Muscle of arm (tissue), 14 donors: ENCODE measurements around the gene TBC1D12. TPM values are rescaled to one million over a fixed set of nuclear protein-coding genes. Genes with fewer than 3 reads are reported as not detected.
"Not testable (repeated sequence)": the region's sequence is repeated elsewhere in the genome, so short reads cannot be mapped to it uniquely, and the experiment has no call there.

Experiments
- DNase-seq: peaks from one replicate; pipeline ENCODE4 v3.0.0-alpha.2; 2013
- long read RNA-seq, 11 donors: transcript quantifications; one replicate each; lab custom pipeline, GENCODE V29; 2026
- polyA plus RNA-seq, 12 donors: library from polyadenylated mRNA; unstranded; fragments of 120-200 nt; gene quantifications; one replicate each; pipeline ENCODE4 v1.2.1, GENCODE V29; 2013; ENCODE audit not compliant: insufficient read length in 12 of 12

TBC1D12 gene
- polyA plus RNA-seq = 10 to 100 TPM in 9 of 12 donors, 1 to 10 TPM in 2, not detected in 1; 4.5 to 15.9 (median 11.6) TPM
- long read RNA-seq, donor 1 = 0 reads
- long read RNA-seq, donor 2, full-length matches to known transcripts = 1 of 1 reads
- long read RNA-seq, donor 2, partial matches to known transcripts = 0 of 1 reads
- long read RNA-seq, donor 2, other reads (novel, unspliced or antisense) = 0 of 1 reads
- long read RNA-seq, donor 3, full-length matches to known transcripts = 1 of 1 reads
- long read RNA-seq, donor 3, partial matches to known transcripts = 0 of 1 reads
- long read RNA-seq, donor 3, other reads (novel, unspliced or antisense) = 0 of 1 reads
- long read RNA-seq, donor 4, full-length matches to known transcripts = 1 of 1 reads
- long read RNA-seq, donor 4, partial matches to known transcripts = 0 of 1 reads
- long read RNA-seq, donor 4, other reads (novel, unspliced or antisense) = 0 of 1 reads
- long read RNA-seq, donor 5 = 0 reads
- long read RNA-seq, donor 6, full-length matches to known transcripts = 1 of 1 reads
- long read RNA-seq, donor 6, partial matches to known transcripts = 0 of 1 reads
- long read RNA-seq, donor 6, other reads (novel, unspliced or antisense) = 0 of 1 reads
- long read RNA-seq, donor 7, full-length matches to known transcripts = 2 of 2 reads
- long read RNA-seq, donor 7, partial matches to known transcripts = 0 of 2 reads
- long read RNA-seq, donor 7, other reads (novel, unspliced or antisense) = 0 of 2 reads
- long read RNA-seq, donor 8 = 0 reads
- long read RNA-seq, donor 9 = 0 reads
- long read RNA-seq, donor 10, full-length matches to known transcripts = 1 of 1 reads
- long read RNA-seq, donor 10, partial matches to known transcripts = 0 of 1 reads
- long read RNA-seq, donor 10, other reads (novel, unspliced or antisense) = 0 of 1 reads
- long read RNA-seq, donor 11 = 0 reads

DNA sequence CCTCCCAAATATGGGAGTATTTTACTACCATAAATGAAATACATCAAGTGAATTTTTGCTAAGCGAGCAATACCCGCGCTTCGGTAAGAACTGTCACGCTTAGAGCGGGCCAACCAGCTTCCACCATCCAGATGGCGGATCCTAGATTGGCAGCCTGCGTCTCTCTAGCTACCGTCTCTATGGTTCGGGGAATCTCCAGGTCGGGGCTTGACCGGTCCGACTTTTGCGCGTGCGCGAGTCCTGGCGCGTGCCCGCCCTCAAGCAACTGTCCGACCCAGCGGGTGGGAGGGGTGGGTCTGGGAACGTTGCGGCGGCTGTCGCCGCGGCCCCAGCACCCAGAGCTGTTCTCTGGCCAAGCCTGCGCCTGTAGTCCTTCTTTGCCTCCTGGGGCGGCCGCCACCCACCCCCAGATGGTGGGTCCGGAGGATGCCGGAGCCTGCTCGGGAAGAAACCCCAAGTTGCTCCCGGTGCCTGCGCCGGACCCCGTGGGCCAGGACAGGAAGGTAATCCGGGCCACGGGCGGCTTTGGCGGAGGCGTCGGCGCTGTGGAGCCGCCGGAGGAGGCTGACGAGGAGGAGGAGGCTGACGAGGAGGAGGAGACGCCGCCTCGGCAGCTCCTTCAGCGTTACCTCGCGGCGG lies at the start of gene TBC1D12:
TSS of gene TBC1D12 (plus strand) at position 338 of the 639 bp plus-strand sequence. CDS start at position 411, 73 bp downstream.
- DNase-seq = peak; percentile 97

DNA sequence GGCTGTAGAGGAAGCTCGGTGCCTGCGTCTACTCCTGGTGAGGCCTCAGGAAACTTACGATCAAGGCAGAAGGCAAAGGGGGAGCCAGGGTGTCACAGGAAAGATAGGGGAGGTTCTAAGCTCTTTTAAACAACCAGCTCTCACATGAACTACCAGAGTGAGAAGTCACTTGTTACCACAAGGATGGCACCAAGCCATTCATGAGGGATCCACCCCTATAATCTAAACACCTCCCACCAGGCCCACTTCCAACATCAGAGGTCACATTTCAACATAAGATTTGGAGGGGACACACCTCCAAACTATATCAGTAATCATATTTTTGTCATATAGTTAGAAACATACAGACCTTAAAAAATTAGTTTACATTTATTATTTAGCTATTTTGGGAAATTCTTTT lies 49.0 kb upstream of the TBC1D12 start:
- no peak for DNase-seq

DNA sequence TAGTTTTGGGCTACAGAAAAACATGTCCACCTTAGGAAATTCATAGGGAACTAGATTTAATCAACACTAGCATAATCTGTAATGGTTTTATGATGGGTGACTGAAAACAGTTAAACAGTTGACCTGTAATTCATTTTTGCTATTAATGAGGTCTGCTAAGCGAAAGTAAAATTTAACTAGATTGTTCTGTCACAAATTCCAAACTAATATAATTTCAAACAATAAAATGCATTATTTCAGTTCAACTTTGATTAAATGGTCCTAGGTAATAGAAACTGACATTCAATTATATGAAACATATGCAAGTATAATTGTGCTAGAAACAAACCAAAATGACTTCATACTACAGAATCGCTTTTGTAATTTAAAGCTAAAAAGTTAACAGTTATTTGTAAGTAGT lies 46.5 kb upstream of the TBC1D12 start:
- DNase-seq = no peak

DNA sequence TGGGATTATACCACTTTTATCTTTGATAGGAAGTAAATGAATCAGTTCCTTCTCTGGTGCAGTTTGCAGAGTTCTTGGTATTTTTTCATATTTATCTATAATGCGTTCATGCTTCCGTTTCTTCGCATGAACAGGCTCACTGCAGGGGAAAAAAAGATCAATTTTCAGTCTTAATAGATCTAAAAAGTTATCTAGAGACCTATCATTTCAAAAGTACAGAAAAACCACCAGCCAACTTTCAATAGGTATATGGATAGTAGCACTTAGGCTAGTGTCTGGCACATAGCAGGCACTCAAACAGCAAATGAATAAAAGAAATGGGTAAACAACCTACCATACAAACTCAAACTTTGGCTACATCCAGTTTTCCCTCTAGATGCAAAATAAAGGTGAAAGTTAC lies 45.1 kb upstream of the TBC1D12 start:
- DNase-seq = no peak

DNA sequence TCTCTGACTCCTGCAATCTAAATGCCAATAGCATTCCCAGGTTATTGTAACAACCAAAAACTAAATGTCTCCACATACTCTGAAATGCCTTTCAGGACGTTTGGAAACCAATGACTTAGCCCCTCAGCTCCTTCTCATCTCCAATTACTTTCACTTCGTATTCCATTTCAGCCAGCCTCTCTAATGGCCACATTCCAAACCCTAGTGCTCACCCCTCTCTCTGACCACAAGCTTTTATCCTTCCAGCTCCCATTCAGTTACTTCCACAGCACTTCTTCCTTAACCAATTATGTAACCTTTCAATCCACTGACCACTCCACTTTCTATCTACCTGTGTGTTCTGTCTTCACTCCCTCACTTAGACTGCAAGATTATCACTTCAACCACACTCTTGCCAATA lies 43.9 kb upstream of the TBC1D12 start:
- no peak for DNase-seq

DNA sequence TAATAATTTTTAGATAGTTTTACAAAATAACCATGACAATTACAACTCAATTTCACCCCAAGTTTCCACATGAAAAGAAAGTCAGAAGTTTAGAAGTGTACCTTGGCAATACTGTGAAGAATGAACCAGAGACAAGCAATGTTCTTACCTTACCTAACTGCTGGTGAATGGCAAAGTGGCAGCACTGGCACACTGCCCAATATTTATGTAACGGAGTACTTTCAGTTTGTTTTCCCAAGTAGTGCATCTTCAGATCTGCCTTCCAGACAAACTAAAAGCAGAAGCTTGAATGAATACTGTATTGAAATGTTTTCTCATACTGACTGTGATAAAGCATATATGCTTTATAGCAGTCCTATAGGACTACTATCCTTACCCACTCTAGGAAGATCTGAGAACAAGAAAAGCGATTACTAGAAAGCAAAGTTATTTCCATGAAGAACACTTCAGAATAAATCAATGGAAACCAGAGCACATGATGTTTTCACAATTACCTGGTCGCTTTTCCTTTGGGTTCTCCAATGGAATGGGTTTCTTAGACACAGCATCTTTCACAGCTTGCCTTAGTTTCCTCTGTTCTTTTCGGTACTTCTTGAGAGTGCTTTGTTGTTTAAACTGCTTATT lies 41.1 kb upstream of the TBC1D12 start:
- no peak for DNase-seq

DNA sequence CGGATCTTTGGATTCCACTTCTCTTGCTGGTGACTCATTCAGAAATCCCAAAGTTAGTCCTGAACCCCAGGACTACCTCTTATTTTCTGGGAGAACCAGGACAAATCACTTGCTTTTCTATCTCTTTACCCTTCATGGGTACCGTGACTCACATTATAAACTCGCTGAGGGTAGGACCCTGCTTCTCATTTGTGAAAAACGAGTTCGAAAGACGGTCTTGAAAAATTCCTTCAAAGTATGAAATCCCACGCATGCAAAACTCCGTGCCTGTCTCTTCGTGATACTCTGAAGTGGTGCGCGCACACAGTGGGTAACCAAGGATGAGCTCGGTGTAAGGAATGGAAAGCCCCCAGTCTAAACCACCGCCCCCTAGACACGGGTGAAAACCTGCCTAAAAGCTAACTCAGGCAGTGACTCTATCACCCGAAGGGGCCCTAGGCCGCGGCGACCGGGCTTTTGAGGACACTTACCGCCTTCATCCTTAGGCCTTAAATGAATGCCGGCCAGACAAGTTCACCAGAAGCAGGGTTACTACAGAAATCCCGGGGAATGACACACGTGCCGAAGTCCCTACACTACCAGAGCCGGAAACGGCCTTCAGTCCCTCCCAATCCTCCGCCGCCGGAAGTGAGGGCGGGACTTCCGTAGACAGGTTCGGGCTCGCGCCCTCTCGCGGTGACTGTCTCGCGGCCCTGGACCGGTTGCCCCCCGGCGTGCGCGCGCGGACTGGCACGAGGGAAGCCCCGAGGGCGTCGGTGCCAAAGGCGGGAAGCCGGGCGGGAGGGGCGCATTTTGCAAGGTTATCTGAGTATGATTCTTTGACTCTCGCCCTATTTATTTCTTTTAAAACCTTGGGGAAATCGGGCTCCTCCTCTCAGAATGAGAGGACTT lies 39.7 kb upstream of the TBC1D12 start, which contains the start of gene NOC3L:
TSS of gene NOC3L (minus strand) at position 580 of the 891 bp plus-strand sequence. CDS start at position 479, 101 bp downstream.
- DNase-seq = peak; percentile 96

DNA sequence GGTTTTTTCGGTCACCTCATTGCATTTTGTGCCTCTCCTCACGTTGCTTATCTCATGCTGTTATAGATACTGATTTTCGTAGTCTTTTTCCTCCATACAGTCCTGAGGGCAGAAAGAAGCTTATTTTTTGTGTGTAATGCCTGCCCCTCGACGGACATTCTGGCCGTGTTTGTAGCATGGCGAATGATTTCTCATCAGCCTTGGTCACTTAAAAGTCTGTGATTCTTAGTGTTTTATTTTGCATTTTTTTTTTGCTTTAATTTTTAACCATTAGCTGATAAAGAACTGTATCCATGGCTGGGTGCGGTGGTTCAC lies 39.1 kb upstream of the TBC1D12 start:
- DNase-seq = no peak

DNA sequence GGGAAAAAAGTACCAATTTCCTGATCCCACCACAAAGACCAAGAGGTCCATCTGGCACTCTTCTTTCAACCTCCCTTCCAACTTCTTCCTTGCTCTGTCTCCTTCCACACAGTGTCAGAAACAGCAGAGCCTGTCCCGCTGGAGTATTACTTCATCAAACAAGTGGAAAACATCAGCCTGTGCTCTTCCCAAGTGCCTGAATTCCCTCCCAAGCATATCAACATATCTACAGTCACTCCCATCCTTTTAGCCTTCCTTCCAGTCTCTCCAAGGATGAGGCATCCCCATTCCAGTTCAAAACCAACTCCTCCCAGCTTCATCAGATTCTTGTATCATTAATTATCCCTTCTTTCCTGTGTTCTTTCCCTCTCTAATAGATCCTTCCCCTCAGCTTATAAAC lies 37.9 kb upstream of the TBC1D12 start:
- no peak for DNase-seq

DNA sequence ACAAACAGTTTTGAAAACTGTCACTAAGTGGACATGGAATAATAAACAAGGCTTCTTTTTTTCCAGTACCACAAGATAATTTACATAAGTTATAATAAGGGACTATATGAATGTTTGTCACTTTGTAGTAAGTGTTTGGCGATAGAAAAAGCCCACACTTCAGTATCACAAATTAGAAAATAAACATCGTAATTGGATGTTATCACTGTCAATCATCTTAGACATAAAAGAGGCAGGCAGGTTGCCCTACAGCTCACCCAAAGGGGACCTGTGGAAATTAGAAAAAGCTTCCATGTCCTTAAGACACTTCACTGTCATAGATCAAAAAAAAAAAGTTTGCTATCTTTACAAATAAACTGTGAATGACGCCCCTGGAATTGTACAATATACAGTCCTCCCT lies 36.0 kb upstream of the TBC1D12 start:
- no peak for DNase-seq

DNA sequence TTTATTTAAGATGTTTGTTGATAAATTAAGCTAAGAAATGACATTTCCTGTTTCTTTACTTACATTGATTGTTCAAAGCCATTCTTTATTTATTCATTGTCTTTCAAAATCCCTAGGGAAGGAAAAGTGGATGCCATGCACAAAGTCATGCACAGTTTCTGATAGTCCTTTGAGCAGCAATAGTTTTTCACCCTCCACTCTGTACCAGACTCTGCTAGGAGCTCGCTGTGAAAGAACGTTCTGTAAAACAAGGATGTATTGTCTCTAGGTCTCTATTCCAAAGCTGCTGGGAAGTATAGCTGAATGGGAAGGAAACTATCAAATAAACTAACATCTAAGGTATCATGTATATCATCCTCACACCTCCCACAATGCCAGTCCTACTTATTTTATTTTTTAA lies 31.8 kb upstream of the TBC1D12 start:
- DNase-seq = no peak

DNA sequence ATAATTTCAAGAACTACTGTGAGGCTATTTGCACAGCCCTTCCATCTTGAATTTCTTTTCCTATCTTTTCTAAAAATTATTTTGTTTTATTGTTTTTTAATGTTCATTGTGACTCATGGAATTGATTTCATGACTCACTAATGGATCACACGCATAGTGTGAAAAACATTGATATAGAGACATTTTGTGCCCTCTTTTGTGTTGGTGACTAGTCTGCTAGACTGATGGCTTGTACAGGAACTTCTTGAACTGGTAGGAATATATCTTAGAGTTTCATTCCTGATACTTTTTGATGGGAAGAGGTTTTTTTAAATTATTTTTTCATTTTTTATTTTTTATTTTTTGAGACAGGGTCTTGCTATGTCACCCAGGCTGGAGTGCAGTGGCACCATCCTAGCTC lies 27.0 kb upstream of the TBC1D12 start:
- DNase-seq = no peak

DNA sequence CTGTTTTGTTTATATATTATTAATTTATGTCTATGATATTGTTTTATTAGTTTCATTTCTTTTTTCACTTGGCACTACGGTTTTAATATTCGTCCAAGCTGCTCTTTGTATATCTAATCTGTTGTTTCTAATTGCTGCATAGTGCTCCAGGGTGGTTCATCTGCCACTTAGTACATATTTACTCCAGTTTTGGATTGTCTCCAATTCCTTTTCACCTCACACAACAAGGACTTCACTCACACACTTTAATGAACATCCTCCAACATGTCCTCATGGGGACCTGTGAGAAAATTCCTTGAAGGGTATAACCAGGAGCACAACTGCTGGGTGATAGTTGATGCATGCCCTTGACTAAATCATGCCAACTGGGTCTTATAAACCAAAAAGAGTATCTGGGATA lies 25.5 kb upstream of the TBC1D12 start:
- DNase-seq = no peak

DNA sequence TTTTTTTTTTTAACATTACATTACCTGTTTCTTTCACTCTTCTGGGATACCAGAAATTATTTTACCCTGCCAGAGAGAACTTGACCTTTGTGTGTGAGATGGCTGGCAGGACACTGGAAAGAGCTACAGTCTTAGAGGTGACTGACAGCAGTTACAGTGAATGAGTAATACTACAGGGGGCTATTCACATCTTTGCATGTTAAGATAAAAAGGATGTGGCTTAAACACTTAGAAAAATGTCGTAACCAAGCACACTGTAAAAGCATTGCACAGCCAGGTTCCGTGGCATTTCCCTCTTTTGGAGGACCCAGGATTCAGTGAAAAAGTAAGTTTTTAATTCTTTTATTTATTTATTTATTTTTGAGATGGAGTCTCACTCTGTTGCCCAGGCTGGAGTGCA lies 18.8 kb upstream of the TBC1D12 start:
- no peak for DNase-seq

DNA sequence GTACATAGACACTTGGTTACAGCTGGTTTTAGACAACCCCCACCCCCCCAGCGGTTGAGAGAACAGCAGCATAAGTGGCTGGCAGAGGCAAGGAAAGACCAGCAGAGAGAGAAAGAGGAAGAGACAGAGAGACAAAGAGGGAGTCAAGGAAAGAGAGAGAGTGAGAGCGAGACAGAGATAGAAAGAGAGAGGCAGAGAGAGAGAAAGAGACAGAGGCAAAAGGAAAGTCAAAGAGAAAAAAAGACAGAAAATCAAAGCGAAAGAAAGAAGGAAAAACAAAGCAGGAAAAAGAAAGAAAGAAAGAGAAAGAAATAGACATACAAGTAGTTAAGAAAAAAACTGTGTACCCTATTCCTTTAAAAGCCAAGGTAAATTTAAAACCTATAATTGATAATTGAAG lies 16.6 kb upstream of the TBC1D12 start:
- not testable (repeated sequence) for DNase-seq

DNA sequence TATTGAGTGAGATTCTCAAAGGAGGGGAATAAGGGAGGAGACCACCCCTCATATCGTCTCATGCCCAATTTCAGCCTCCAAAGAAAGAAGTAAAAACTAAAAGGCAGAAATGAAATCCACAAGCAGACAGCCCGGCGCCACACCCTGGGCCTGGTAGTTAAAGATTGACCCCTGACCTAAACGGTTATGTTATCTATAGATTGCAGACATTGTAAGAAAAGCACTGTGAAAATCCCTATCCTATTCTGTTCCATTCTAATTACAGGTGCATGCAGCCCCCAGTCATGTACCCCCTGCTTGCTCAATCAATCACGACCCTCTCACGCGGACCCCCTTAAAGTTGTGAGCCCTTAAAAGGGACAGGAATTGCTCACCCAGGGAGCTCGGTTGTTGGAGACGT lies 10.2 kb upstream of the TBC1D12 start:
- DNase-seq = not testable (repeated sequence)

DNA sequence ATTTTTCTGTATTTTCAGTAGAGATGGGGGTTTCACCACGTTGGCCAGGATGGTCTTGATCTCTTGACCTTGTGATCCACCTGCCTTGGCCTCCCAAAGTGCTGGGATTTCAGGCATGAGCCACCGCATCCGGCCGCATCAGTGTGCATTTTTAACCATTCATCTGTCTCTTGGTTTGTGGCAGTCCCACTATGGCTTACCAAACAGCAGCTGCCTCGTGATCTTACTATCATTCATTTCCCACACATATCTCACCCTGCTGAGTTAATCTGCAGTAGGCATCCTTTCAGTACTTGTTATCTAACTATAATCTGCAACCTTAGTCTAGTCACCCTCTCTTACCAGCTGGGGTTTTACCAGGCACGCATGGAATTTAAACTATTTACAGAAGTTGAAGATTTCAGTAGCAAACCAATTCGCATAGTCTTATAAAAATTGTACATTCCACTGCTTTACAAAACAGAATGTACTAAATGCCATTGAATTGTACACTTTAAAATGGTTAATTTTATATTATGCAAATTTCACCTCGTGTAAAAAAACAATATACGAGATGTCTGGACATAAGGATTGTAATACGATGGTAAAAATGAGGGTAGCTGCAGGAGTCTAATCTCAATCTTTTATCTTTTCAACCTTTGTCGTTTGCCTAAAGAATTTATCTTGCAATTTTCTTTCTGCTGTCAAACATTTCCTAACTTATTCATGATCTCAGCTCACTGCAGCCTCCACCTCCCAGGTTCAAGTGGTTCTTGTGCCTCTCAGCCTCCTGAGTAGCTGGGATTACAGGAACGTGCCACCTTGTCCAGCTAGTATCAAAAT lies 4.6 kb upstream of the TBC1D12 start:
- DNase-seq = no peak

DNA sequence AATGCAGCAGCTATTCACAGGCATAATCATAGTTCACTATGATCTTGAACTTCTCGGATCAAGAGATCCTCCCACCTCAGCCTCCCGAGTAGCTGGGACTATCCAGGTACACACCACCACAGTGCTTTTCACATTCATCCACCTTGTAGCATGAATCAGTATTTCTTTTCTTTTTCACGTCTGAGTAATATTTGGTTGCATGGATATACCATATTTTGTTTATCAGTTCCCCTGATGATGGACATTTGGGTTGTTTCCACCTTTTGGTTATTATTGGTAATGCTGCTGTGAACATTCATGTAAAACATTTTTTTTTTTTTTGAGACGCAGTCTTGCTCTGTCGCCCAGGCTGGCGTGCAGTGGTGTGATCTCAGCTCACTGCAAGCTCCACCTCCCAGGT lies 3.6 kb upstream of the TBC1D12 start:
- no peak for DNase-seq

DNA sequence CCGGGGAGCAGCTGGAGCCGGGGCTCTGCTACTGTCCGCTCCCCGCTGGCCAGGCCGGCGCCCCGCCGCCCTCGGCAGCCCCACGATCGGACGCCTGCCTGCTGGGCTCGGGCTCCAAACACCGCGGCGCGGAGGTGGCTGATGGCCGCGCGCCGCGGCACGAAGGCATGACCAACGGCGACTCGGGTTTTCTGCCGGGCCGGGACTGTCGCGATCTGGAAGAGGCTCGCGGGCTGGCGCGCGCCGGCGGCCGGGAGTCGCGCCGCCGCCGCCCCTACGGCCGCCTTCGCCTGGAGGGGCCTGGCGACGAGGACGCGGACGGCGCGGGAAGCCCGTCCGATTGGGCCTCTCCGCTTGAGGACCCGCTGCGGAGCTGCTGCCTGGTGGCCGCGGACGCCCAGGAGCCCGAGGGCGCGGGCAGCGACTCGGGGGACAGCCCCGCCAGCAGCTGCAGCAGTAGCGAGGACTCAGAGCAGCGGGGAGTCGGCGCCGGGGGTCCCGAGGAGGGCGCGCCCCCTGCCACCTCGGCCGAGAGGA lies 570 bp downstream of the TBC1D12 start:
- DNase-seq = no peak
